Measurements from ENCODE around the gene TPCN1. TPM values are rescaled to one million over a fixed set of nuclear protein-coding genes. Genes with fewer than 3 reads are reported as not detected.

TPCN1 gene
- total RNA-seq, 4 donors from 2014 or later = 85.1 to 1,315 (median 121) TPM

DNA sequence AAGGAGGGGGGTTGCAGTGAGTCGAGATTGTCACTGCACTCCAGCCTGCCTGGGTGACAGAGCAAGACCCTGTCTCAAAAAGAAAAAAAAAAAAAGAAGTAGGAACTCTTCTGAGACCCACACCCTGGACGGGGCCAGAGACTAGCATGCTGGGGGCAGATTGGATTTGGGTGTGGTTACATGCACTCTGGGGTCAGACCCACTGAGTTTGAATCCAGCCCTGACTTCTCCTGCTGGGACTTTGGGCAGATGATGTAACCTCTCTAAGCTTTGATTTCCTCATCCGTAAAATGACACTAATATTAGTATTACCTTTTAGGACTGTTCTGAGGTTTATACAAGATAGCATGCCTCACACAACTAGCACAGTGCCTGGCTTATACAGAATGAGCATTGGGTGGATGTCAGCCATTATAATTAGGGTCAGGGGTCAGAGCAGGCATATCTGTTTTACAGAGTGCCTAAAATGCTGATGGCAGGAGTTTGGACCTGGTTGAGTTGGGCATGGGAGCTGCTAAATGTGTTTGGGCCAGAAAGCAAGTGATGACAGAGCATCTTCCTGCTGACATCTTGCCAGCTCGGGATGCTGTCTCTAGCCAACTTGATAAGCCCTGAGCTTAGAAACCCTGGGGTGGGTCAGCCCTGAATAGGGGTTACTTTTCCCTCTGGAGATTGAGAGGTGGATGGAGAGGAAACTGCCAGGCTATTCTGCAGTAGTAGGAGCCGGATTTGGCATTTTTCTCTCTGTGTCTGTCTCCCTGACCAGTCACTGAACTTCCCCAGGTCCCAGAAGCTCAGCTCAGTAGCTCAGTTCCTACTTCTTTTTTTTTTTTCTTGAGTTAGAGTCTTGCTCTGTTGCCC, 15.5 kb downstream of the TPCN1 start:
- Histone ChIP-seq H3K27me3 (no peaks in the 10 kb centered on the region), H3K36me3 (no peaks in the 10 kb centered on the region), H3K9me3 (no peaks in the 10 kb centered on the region), H3K4me3 (no peak overlapping the region), H3K27ac (peak overlapping the region; percentile 92 to 95 (median 93)), H3K4me1 (peaks cover 18 to 79% (median 56%) of the 10 kb centered on the region in 4 donors)
- 69 to 89% methylated on average over 1 to 5 of the region's 5 CpGs for WGBS, 2 donors (ENCODE audit: low coverage in 1 of 2)
- TF ChIP-seq POLR2A (IDR thresholded peaks at IDR 0.05) (no peak), POLR2AphosphoS5 (IDR thresholded peaks at IDR 0.05) (no peak), EP300 (IDR thresholded peaks at IDR 0.05; ENCODE audit: low read depth) (no peak)
- TF ChIP-seq, protein P1, sequence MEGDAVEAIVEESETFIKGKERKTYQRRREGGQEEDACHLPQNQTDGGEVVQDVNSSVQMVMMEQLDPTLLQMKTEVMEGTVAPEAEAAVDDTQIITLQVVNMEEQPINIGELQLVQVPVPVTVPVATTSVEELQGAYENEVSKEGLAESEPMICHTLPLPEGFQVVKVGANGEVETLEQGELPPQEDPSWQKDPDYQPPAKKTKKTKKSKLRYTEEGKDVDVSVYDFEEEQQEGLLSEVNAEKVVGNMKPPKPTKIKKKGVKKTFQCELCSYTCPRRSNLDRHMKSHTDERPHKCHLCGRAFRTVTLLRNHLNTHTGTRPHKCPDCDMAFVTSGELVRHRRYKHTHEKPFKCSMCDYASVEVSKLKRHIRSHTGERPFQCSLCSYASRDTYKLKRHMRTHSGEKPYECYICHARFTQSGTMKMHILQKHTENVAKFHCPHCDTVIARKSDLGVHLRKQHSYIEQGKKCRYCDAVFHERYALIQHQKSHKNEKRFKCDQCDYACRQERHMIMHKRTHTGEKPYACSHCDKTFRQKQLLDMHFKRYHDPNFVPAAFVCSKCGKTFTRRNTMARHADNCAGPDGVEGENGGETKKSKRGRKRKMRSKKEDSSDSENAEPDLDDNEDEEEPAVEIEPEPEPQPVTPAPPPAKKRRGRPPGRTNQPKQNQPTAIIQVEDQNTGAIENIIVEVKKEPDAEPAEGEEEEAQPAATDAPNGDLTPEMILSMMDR (IDR thresholded peaks at IDR 0.05) = no peak
- peak; percentile 8 for DNase-seq
- intact Hi-C loops (cut with DNase I; ENCODE audit: low total_unique reads) (no loop called here), in situ Hi-C loops (cut with MboI; ENCODE audit: low pct_ligation_motif_present in 1 of 4, low pct_unique_long_range_greater_than_20kb in 1 of 4, low sequenced_read_pairs in 3 of 4) (no loop called here)

DNA sequence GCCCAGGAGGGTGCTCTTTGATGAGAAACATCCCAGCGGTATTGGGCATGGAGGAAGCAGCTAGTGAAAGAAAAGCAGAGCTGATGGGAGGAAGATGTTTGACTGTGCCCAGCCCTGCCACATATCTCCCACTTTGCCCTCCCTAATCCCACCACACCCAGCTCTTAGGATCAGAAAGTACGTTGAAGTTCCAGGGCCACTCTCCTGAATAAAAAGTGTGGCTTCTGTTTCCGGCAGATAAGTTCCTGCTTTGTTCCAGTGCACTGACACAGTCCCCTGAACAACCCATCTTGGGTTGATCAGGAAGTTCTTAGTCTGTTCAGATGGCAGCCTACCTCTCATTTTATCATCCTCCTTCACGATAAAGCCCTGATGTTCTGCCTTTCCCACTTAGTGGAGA, 16.5 kb downstream of the TPCN1 start:
- no peak overlapping the region for H3K4me3 ChIP-seq
- no peaks in the 10 kb centered on the region for H3K9me3 ChIP-seq
- peaks cover 25 to 87% (median 66%) of the 10 kb centered on the region in 4 donors for H3K4me1 ChIP-seq
- 47 to 51% methylated on average over 2 to 4 of the region's 4 CpGs for WGBS, 2 donors (ENCODE audit: low coverage in 1 of 2)
- TF ChIP-seq POLR2AphosphoS5 (IDR thresholded peaks at IDR 0.05) = peak in 1 of 3 donors; percentile 36
- TF ChIP-seq, protein P1 (IDR thresholded peaks at IDR 0.05) = no peak
- DNase-seq = peak; percentile 41
- intact Hi-C loops (cut with DNase I; ENCODE audit: low total_unique reads) (loop anchor here (2.0 kb wide), 1 partner anchor 13 kb away; no protein-coding TSS in a partner anchor), in situ Hi-C loops (cut with MboI; ENCODE audit: low pct_ligation_motif_present in 1 of 4, low pct_unique_long_range_greater_than_20kb in 1 of 4, low sequenced_read_pairs in 3 of 4) (no loop called here)
- H3K27ac ChIP-seq = peak overlapping the region; percentile 92 to 95 (median 93)
- no peaks in the 10 kb centered on the region for H3K27me3 ChIP-seq
- no peaks in the 10 kb centered on the region for H3K36me3 ChIP-seq

DNA sequence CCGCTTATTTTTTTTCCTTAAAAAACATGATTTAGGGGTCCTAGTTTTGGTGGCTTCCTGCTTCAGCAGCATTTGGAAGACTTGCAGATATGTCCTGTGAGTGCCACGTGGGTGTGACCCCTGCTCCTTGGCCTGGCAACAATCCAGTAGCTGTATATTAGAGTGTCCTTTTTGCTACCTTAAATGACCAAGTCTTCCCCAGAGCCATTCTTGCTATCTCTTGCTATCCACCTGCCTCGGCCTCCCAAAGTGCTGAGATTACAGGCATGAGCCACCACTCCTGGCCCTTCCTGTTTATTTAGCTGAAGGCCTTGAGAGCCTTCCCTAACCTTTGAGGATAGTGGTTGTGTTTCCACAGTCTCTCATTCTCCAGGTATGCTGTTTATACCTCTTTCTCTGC, 17.0 kb downstream of the TPCN1 start:
- H3K36me3 ChIP-seq = no peaks in the 10 kb centered on the region
- in situ Hi-C loops (cut with MboI; ENCODE audit: low pct_ligation_motif_present in 1 of 4, low pct_unique_long_range_greater_than_20kb in 1 of 4, low sequenced_read_pairs in 3 of 4) (no loop called here), intact Hi-C loops (cut with DNase I; ENCODE audit: low total_unique reads) (loop anchor here (2.0 kb wide), 1 partner anchor 14 kb away; no protein-coding TSS in a partner anchor)
- peak overlapping the region; percentile 92 to 95 (median 93) for H3K27ac ChIP-seq
- peaks cover 25 to 93% (median 71%) of the 10 kb centered on the region in 4 donors for H3K4me1 ChIP-seq
- H3K27me3 ChIP-seq = no peaks in the 10 kb centered on the region
- WGBS, 2 donors (ENCODE audit: low coverage in 1 of 2) = 44 to 70% methylated on average over 1 to 3 of the region's 3 CpGs
- H3K9me3 ChIP-seq = no peaks in the 10 kb centered on the region
- DNase-seq = no peak
- TF ChIP-seq POLR2AphosphoS5 (IDR thresholded peaks at IDR 0.05) (no peak), POLR2A (IDR thresholded peaks at IDR 0.05) (no peak), EP300 (IDR thresholded peaks at IDR 0.05; ENCODE audit: low read depth) (no peak)
- TF ChIP-seq, protein P1 (IDR thresholded peaks at IDR 0.05) = no peak
- no peak overlapping the region for H3K4me3 ChIP-seq

DNA sequence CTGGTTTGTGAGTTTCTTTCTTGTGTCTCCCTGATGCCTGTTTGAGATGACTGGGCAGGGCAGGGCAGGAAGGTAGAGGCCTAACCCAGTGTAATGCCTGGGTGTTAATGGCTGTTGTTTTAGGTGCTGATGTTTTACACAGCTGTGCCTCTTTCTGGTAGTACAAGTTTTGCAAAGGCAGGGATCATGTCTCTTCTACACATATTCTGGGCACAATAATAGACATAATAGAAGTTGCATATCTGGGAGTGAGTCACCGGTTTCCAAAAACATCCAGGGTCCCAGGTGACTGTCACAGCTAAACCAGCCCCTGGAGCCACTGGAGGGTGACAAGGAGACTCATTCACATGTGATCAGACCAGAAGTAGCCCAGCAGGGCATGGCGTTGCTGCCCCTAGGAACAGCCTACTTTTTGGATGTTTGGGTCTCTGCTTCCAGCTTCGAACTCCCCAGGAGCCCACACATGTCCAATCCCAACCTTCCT, 18.1 kb downstream of the TPCN1 start:
- Histone ChIP-seq H3K27ac (peak overlapping the region; percentile 92 to 95 (median 93)), H3K27me3 (no peaks in the 10 kb centered on the region), H3K36me3 (no peaks in the 10 kb centered on the region), H3K4me3 (peak overlapping the region in 1 of 4 donors; percentile 13), H3K9me3 (no peaks in the 10 kb centered on the region), H3K4me1 (peaks cover 33 to 99% (median 80%) of the 10 kb centered on the region in 4 donors)
- intact Hi-C loops (cut with DNase I; ENCODE audit: low total_unique reads) (loop anchor here (2.0 kb wide), 1 partner anchor 15 kb away; no protein-coding TSS in a partner anchor), in situ Hi-C loops (cut with MboI; ENCODE audit: low pct_ligation_motif_present in 1 of 4, low pct_unique_long_range_greater_than_20kb in 1 of 4, low sequenced_read_pairs in 3 of 4) (no loop called here)
- TF ChIP-seq POLR2AphosphoS5 (IDR thresholded peaks at IDR 0.05) (peak in 2 of 3 donors; percentile 14 to 36), POLR2A (IDR thresholded peaks at IDR 0.05) (no peak)
- peak; percentile 53 for DNase-seq
- 30 to 47% methylated on average over 2 to 3 of the region's 3 CpGs for WGBS, 2 donors (ENCODE audit: low coverage in 1 of 2)

Measured in transverse colon (tissue), 4 donors.